ENCODE results near the gene FAM107B. TPM values are rescaled to one million over a fixed set of nuclear protein-coding genes. Genes with fewer than 3 reads are reported as not detected.

Gene FAM107B
- total RNA-seq, 1 donor from 2014 or later = 82.2 TPM

GRCh38 chr10:14578060-14578952, 196.4 kb downstream of the FAM107B start:
- peaks cover 3% of the 10 kb centered on the region for H3K9me3 Mint-ChIP-seq (ENCODE audit: low read depth)
- no peak for DNase-seq (ENCODE audit: low spot score, unreplicated experiment)
- peak overlapping the region; percentile 99 for H3K27ac Mint-ChIP-seq
- H3K27me3 Mint-ChIP-seq = no peaks in the 10 kb centered on the region
- H3K4me1 Mint-ChIP-seq (ENCODE audit: low read depth) = peaks cover 50% of the 10 kb centered on the region
- H3K36me3 Mint-ChIP-seq (ENCODE audit: insufficient read depth) = peaks cover 20% of the 10 kb centered on the region
- peak overlapping the region; percentile 68 for H3K4me3 Mint-ChIP-seq (ENCODE audit: low read depth)
- TF ChIP-seq, protein P1, sequence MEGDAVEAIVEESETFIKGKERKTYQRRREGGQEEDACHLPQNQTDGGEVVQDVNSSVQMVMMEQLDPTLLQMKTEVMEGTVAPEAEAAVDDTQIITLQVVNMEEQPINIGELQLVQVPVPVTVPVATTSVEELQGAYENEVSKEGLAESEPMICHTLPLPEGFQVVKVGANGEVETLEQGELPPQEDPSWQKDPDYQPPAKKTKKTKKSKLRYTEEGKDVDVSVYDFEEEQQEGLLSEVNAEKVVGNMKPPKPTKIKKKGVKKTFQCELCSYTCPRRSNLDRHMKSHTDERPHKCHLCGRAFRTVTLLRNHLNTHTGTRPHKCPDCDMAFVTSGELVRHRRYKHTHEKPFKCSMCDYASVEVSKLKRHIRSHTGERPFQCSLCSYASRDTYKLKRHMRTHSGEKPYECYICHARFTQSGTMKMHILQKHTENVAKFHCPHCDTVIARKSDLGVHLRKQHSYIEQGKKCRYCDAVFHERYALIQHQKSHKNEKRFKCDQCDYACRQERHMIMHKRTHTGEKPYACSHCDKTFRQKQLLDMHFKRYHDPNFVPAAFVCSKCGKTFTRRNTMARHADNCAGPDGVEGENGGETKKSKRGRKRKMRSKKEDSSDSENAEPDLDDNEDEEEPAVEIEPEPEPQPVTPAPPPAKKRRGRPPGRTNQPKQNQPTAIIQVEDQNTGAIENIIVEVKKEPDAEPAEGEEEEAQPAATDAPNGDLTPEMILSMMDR (IDR thresholded peaks at IDR 0.05; ENCODE audit: unreplicated experiment) = no peak

DNA sequence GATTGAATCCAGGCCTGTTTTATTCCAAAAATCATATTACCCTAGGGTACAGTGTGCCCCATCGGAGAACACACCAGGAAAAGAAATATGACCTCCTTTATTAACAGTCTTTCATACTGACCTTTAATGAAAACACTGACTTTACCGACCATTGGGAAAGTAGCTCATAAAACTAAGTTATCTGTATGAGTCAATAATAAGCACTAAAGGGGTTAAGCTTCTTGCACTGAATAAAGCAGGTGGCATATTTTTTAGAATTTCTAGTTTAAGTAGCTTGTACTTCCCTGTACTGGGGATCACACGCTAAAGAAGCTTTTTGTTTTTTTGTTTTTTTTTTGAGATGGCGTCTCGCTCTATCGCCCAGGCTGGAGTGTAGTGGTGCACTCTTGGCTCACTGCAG, 199.8 kb downstream of the FAM107B start:
- Mint-ChIP-seq H3K36me3 (ENCODE audit: insufficient read depth) (peaks cover 19% of the 10 kb centered on the region), H3K9me3 (ENCODE audit: low read depth) (peaks cover 3% of the 10 kb centered on the region), H3K4me1 (ENCODE audit: low read depth) (peaks cover 49% of the 10 kb centered on the region), H3K27me3 (no peaks in the 10 kb centered on the region), H3K27ac (peak overlapping the region; percentile 95), H3K4me3 (ENCODE audit: low read depth) (no peak overlapping the region)
- DNase-seq (ENCODE audit: low spot score, unreplicated experiment) = no peak
- TF ChIP-seq, protein P1 (IDR thresholded peaks at IDR 0.05; ENCODE audit: unreplicated experiment) = no peak

- TF ChIP-seq, protein P1 (IDR thresholded peaks at IDR 0.05; ENCODE audit: unreplicated experiment) = no peak
- peaks cover 20% of the 10 kb centered on the region for H3K36me3 Mint-ChIP-seq (ENCODE audit: insufficient read depth)
- peak overlapping the region; percentile 83 for H3K27ac Mint-ChIP-seq
- no peak for DNase-seq (ENCODE audit: low spot score, unreplicated experiment)
- peaks cover 3% of the 10 kb centered on the region for H3K9me3 Mint-ChIP-seq (ENCODE audit: low read depth)
- H3K27me3 Mint-ChIP-seq = no peaks in the 10 kb centered on the region
- H3K4me1 Mint-ChIP-seq (ENCODE audit: low read depth) = peaks cover 48% of the 10 kb centered on the region
- H3K4me3 Mint-ChIP-seq (ENCODE audit: low read depth) = no peak overlapping the region
These were observed 200.4 kb downstream of the FAM107B start for GRCh38 chr10:14574291-14574690.

DNA sequence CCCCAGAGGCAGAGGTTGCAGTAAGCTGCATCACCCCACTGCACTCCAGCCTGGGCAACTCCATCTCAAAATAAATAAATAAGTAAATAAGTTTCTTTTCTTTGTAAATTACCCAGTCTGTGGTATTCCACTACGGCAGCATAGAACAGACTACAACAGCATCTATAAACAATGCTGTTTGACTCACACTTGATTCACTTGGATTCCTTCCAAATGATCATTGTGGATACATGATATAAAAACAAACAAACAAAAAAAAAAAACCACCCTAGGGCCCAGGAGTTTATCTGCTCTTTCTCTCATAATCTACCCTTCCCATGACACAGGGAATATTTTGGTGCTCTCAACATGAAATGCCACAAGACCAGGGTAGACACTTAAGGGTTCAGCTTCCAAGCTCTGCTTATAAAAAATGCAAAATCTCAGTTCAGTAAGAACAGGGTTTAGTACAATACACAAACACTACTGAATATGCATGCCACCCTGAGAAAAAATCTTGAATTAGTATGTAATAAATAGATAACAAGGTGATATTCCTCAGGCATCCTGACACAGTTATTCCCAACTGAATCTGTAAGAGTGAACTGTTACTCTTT, 200.9 kb downstream of the FAM107B start:
- H3K27me3 Mint-ChIP-seq = no peaks in the 10 kb centered on the region
- peaks cover 20% of the 10 kb centered on the region for H3K36me3 Mint-ChIP-seq (ENCODE audit: insufficient read depth)
- peaks cover 43% of the 10 kb centered on the region for H3K4me1 Mint-ChIP-seq (ENCODE audit: low read depth)
- TF ChIP-seq, protein P1 (IDR thresholded peaks at IDR 0.05; ENCODE audit: unreplicated experiment) = no peak
- DNase-seq (ENCODE audit: low spot score, unreplicated experiment) = no peak
- H3K4me3 Mint-ChIP-seq (ENCODE audit: low read depth) = no peak overlapping the region
- peaks cover 3% of the 10 kb centered on the region for H3K9me3 Mint-ChIP-seq (ENCODE audit: low read depth)
- no peak overlapping the region for H3K27ac Mint-ChIP-seq

DNA sequence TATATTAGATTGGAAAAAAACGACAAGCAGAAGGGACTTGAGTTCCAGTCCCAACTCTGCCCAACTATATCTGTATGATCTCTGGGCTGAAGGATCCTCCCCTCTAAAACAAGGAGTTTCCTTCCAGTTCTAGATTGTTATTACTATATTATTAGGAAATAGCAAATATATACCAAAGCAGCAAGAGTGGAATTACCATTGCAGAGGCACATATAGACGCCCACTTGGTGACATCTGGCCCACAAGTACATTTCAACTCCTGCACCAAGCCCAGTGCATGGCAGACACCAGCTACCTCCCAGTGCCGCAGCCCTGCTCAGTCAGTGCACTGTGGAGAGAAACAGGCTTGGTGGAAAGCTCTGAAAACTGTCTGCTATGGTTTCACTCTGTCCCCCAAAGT, 201.9 kb downstream of the FAM107B start:
- no peak for DNase-seq (ENCODE audit: low spot score, unreplicated experiment)
- no peaks in the 10 kb centered on the region for H3K27me3 Mint-ChIP-seq
- peaks cover 22% of the 10 kb centered on the region for H3K36me3 Mint-ChIP-seq (ENCODE audit: insufficient read depth)
- H3K9me3 Mint-ChIP-seq (ENCODE audit: low read depth) = peaks cover 3% of the 10 kb centered on the region
- H3K4me3 Mint-ChIP-seq (ENCODE audit: low read depth) = no peak overlapping the region
- TF ChIP-seq, protein P1 (IDR thresholded peaks at IDR 0.05; ENCODE audit: unreplicated experiment) = no peak
- H3K4me1 Mint-ChIP-seq (ENCODE audit: low read depth) = peaks cover 34% of the 10 kb centered on the region
- H3K27ac Mint-ChIP-seq = no peak overlapping the region
